Mucosa of rectum (tissue), 2 donors: ENCODE data around the gene NPR3.

Experiments used
- H3K27ac ChIP-seq, 2 donors: one replicate each; pipeline ENCODE4 v1.7.0; 2013; ENCODE audit warnings: inconsistent platforms in 2 of 2, low read depth in 2 of 2, low read length in 2 of 2
- H3K27me3 ChIP-seq, 2 donors: one replicate each; pipeline ENCODE4 v1.7.0; 2013; ENCODE audit warnings: low read length in 2 of 2; ENCODE audit not compliant: control insufficient read depth in 2 of 2, insufficient read depth in 2 of 2
- H3K36me3 ChIP-seq, 2 donors: one replicate each; pipeline ENCODE4 v1.7.0; 2013; ENCODE audit warnings: low read length in 2 of 2; ENCODE audit not compliant: control insufficient read depth in 2 of 2, insufficient read depth in 2 of 2
- H3K4me1 ChIP-seq, 2 donors: one replicate each; pipeline ENCODE4 v1.7.0; 2013; ENCODE audit warnings: low read length in 2 of 2, mild to moderate bottlenecking in 1 of 2; ENCODE audit not compliant: control insufficient read depth in 2 of 2, insufficient read depth in 2 of 2
- H3K4me3 ChIP-seq, 2 donors: one replicate each; pipeline ENCODE4 v1.7.0; 2013; ENCODE audit warnings: low read length in 2 of 2
- H3K9ac ChIP-seq, 2 donors: one replicate each; pipeline ENCODE4 v1.7.0; 2013; ENCODE audit warnings: low read length in 2 of 2, low read depth in 1 of 2, mild to moderate bottlenecking in 1 of 2
- H3K9me3 ChIP-seq, 2 donors: one replicate each; pipeline ENCODE4 v1.7.0; 2013; ENCODE audit warnings: low read length in 2 of 2; ENCODE audit not compliant: control insufficient read depth in 2 of 2
- donor health status: healthy.
- donor health status: Normal muscosa, but diverticular disease.

The NPR3 gene

GRCh38 chr5:32753765-32754164 is 42.6 kb downstream of the NPR3 start:
- Histone ChIP-seq H3K27me3 (no peaks in the 10 kb centered on the region), H3K4me1 (no peaks in the 10 kb centered on the region), H3K4me3 (no peak overlapping the region), H3K9me3 (no peaks in the 10 kb centered on the region), H3K27ac (no peak overlapping the region), H3K9ac (no peak overlapping the region), H3K36me3 (no peaks in the 10 kb centered on the region)

GRCh38 chr5:32754284-32754683 is 43.2 kb downstream of the NPR3 start:
- Histone ChIP-seq H3K4me3 (no peak overlapping the region), H3K36me3 (no peaks in the 10 kb centered on the region), H3K9ac (no peak overlapping the region), H3K27ac (no peak overlapping the region), H3K27me3 (no peaks in the 10 kb centered on the region), H3K9me3 (no peaks in the 10 kb centered on the region), H3K4me1 (no peaks in the 10 kb centered on the region)

- Histone ChIP-seq H3K27ac (no peak overlapping the region), H3K9me3 (no peaks in the 10 kb centered on the region), H3K4me1 (no peaks in the 10 kb centered on the region), H3K27me3 (no peaks in the 10 kb centered on the region), H3K9ac (no peak overlapping the region), H3K36me3 (no peaks in the 10 kb centered on the region), H3K4me3 (no peak overlapping the region)
Measured at GRCh38 chr5:32760091-32760509, 49.0 kb downstream of the NPR3 start.

GRCh38 chr5:32765266-32765665 is 54.1 kb downstream of the NPR3 start:
- no peak overlapping the region for H3K9ac ChIP-seq
- no peak overlapping the region for H3K4me3 ChIP-seq
- H3K27ac ChIP-seq, result no peak overlapping the region
- no peaks in the 10 kb centered on the region for H3K27me3 ChIP-seq
- no peaks in the 10 kb centered on the region for H3K9me3 ChIP-seq
- no peaks in the 10 kb centered on the region for H3K4me1 ChIP-seq
- H3K36me3 ChIP-seq, result no peaks in the 10 kb centered on the region

- Histone ChIP-seq H3K9ac (no peak overlapping the region), H3K4me1 (no peaks in the 10 kb centered on the region), H3K36me3 (no peaks in the 10 kb centered on the region), H3K27me3 (no peaks in the 10 kb centered on the region), H3K4me3 (no peak overlapping the region), H3K9me3 (no peaks in the 10 kb centered on the region), H3K27ac (no peak overlapping the region)
Measured at GRCh38 chr5:32767948-32768467, 56.9 kb downstream of the NPR3 start.

GRCh38 chr5:32769711-32770110 is 58.6 kb downstream of the NPR3 start:
- Histone ChIP-seq H3K9me3 (no peaks in the 10 kb centered on the region), H3K4me1 (no peaks in the 10 kb centered on the region), H3K27me3 (no peaks in the 10 kb centered on the region), H3K4me3 (no peak overlapping the region), H3K27ac (no peak overlapping the region), H3K36me3 (no peaks in the 10 kb centered on the region), H3K9ac (no peak overlapping the region)

GRCh38 chr5:32770444-32770843 is 59.3 kb downstream of the NPR3 start:
- H3K27ac ChIP-seq, result no peak overlapping the region
- H3K4me3 ChIP-seq, result no peak overlapping the region
- no peaks in the 10 kb centered on the region for H3K4me1 ChIP-seq
- no peak overlapping the region for H3K9ac ChIP-seq
- H3K27me3 ChIP-seq, result no peaks in the 10 kb centered on the region
- H3K9me3 ChIP-seq, result no peaks in the 10 kb centered on the region
- H3K36me3 ChIP-seq, result no peaks in the 10 kb centered on the region

- H3K27me3 ChIP-seq, result no peaks in the 10 kb centered on the region
- H3K4me1 ChIP-seq, result no peaks in the 10 kb centered on the region
- H3K27ac ChIP-seq, result no peak overlapping the region
- H3K9me3 ChIP-seq, result no peaks in the 10 kb centered on the region
- no peak overlapping the region for H3K9ac ChIP-seq
- no peaks in the 10 kb centered on the region for H3K36me3 ChIP-seq
- H3K4me3 ChIP-seq, result no peak overlapping the region
Measured at GRCh38 chr5:32771037-32771436, 59.9 kb downstream of the NPR3 start.

- H3K9ac ChIP-seq, result no peak overlapping the region
- no peak overlapping the region for H3K27ac ChIP-seq
- no peaks in the 10 kb centered on the region for H3K9me3 ChIP-seq
- no peaks in the 10 kb centered on the region for H3K27me3 ChIP-seq
- H3K4me3 ChIP-seq, result no peak overlapping the region
- H3K4me1 ChIP-seq, result no peaks in the 10 kb centered on the region
- H3K36me3 ChIP-seq, result no peaks in the 10 kb centered on the region
Measured at GRCh38 chr5:32773944-32774343, 62.8 kb downstream of the NPR3 start.

GRCh38 chr5:32776200-32776599 is 65.1 kb downstream of the NPR3 start:
- Histone ChIP-seq H3K4me1 (no peaks in the 10 kb centered on the region), H3K4me3 (no peak overlapping the region), H3K27ac (no peak overlapping the region), H3K36me3 (no peaks in the 10 kb centered on the region), H3K9ac (no peak overlapping the region), H3K9me3 (no peaks in the 10 kb centered on the region), H3K27me3 (no peaks in the 10 kb centered on the region)

GRCh38 chr5:32777222-32777621 is 66.1 kb downstream of the NPR3 start:
- Histone ChIP-seq H3K9ac (no peak overlapping the region), H3K27ac (no peak overlapping the region), H3K36me3 (no peaks in the 10 kb centered on the region), H3K9me3 (no peaks in the 10 kb centered on the region), H3K27me3 (no peaks in the 10 kb centered on the region), H3K4me1 (no peaks in the 10 kb centered on the region), H3K4me3 (no peak overlapping the region)
